GM23248 (cell line): Measurements from ENCODE around the gene GPR137B. TPM values are rescaled to one million over a fixed set of nuclear protein-coding genes. Genes with fewer than 3 reads are reported as not detected.

ENCODE experiments used
- DNase-seq: peaks from one replicate; pipeline ENCODE4 v3.0.0-alpha.2; 2015
- H2AFZ ChIP-seq: fragments of 200-600 bp; sonication (generic); 2 replicates; pipeline ENCODE4 v1.6.1; 2016; ENCODE audit warnings: antibody characterized with exemption
- H3F3A ChIP-seq: fragments of 200-600 bp; sonication (generic); 2 replicates; pipeline ENCODE4 v1.6.1; 2016; ENCODE audit warnings: mild to moderate bottlenecking, antibody characterized with exemption, mixed run types; ENCODE audit not compliant: insufficient read depth
- H3K27ac ChIP-seq: fragments of 200-600 bp; sonication (generic); 2 replicates; pipeline ENCODE4 v1.5.1; 2016; ENCODE audit warnings: mild to moderate bottlenecking
- H3K27me3 ChIP-seq: fragments of 200-600 bp; sonication (generic); replicated peaks from 2 replicates; pipeline ENCODE4 v1.6.1; 2016; ENCODE audit warnings: mild to moderate bottlenecking; ENCODE audit not compliant: insufficient read depth
- H3K36me3 ChIP-seq: fragments of 200-600 bp; sonication (generic); 2 replicates; pipeline ENCODE4 v1.6.1; 2016; ENCODE audit warnings: low read depth, mild to moderate bottlenecking
- H3K4me1 ChIP-seq: fragments of 200-600 bp; sonication (generic); 2 replicates; pipeline ENCODE4 v1.6.1; 2016; ENCODE audit warnings: mild to moderate bottlenecking; ENCODE audit not compliant: insufficient read depth
- H3K4me2 ChIP-seq: fragments of 200-600 bp; sonication (generic); one replicate; pipeline ENCODE4 v1.6.1; 2016; ENCODE audit warnings: mild to moderate bottlenecking; ENCODE audit not compliant: unreplicated experiment
- H3K4me3 ChIP-seq: fragments of 200-600 bp; sonication (generic); 2 replicates; pipeline ENCODE4 v1.5.1; 2016; ENCODE audit warnings: mild to moderate bottlenecking
- H3K79me2 ChIP-seq: fragments of 200-600 bp; sonication (generic); 2 replicates; pipeline ENCODE4 v1.6.1; 2016; ENCODE audit warnings: mild to moderate bottlenecking; ENCODE audit not compliant: insufficient read depth
- H3K9ac ChIP-seq: fragments of 200-600 bp; sonication (generic); 2 replicates; pipeline ENCODE4 v1.6.1; 2016; ENCODE audit warnings: mild to moderate bottlenecking
- H3K9me2 ChIP-seq: fragments of 200-600 bp; sonication (generic); 2 replicates; pipeline ENCODE4 v1.6.1; 2016; ENCODE audit warnings: mixed run types, mild to moderate bottlenecking, moderate library complexity; ENCODE audit not compliant: insufficient read depth
- H3K9me3 ChIP-seq: fragments of 200-600 bp; sonication (generic); one replicate; pipeline ENCODE4 v1.6.1; 2017; ENCODE audit warnings: low read depth
- H4K20me1 ChIP-seq: fragments of 200-600 bp; sonication (generic); 2 replicates; pipeline ENCODE4 v1.6.0; 2016; ENCODE audit not compliant: insufficient read depth
- EZH2 ChIP-seq: fragments of 200-600 bp; sonication (generic); IDR thresholded peaks from 2 replicates; pipeline ENCODE4 v1.6.1; 2018; ENCODE audit warnings: antibody characterized with exemption, mild to moderate bottlenecking; ENCODE audit not compliant: insufficient read depth, poor library complexity, severe bottlenecking
- EZH2phosphoT487 ChIP-seq: fragments of 200-600 bp; sonication (generic); IDR thresholded peaks from 2 replicates; pipeline ENCODE4 v1.6.1; 2018; ENCODE audit warnings: antibody characterized with exemption, moderate library complexity, mild to moderate bottlenecking, low read depth; ENCODE audit not compliant: insufficient read depth
- WGBS, 2 experiments: methylation state at CpG; one replicate each; pipeline ENCODE4 v1.1.6; 2015 to 2017; ENCODE audit warnings: low lambda C conversion rate in 2 of 2, low coverage in 1 of 2; ENCODE audit errors: missing lambda C conversion rate in 2 of 2; 5-methylcytosine and 5-hydroxymethylcytosine counted together
- in situ Hi-C: fragments of 300-500 bp; cut with MboI; formaldehyde crosslinking; loops from 2 replicates; pipeline ENCODE4 v1.15.0; 2020
- polyA plus RNA-seq: library from polyadenylated mRNA; unstranded; fragments of >200 nt; fragmentation: Nextera tagmentation; extraction: Ambion mirVana; gene quantifications from 2 replicates; pipeline ENCODE4 v1.2.1, GENCODE V29; 2016
- total RNA-seq: library from RNA; depleted of rRNA; stranded (reverse); fragments of >200 nt; shearing (Covaris generic); gene quantifications from 2 replicates; pipeline ENCODE4 v1.2.3, GENCODE V29; 2014

GPR137B gene
- total and polyA plus RNA-seq, 2 experiments from 2014 or later, result 26.0 to 30.6 TPM

GRCh38 chr1:236098267-236098666 lies 44.1 kb upstream of the GPR137B start:
- no peaks in the 10 kb centered on the region for H3K27me3 ChIP-seq
- H3K9me3 ChIP-seq, result no peaks in the 10 kb centered on the region
- in situ Hi-C loops, result no loop called here
- 0 out of 2 replicates have a peak, but pooled peaks cover 7% of the 10 kb centered on the region for H3K4me1 ChIP-seq
- H2AFZ ChIP-seq, result no peak overlapping the region
- H3K4me2 ChIP-seq, result no peak overlapping the region
- no peak overlapping the region for H3K27ac ChIP-seq
- no peaks in the 10 kb centered on the region for H4K20me1 ChIP-seq
- H3K9ac ChIP-seq, result no peak overlapping the region
- WGBS, 2 experiments, result 32 to 50% methylated on average over 1 of the region's 1 CpG
- no peak for TF ChIP-seq EZH2
- no peak for TF ChIP-seq EZH2phosphoT487
- no peak overlapping the region for H3K4me3 ChIP-seq
- H3K79me2 ChIP-seq, result no peaks in the 10 kb centered on the region
- no peaks in the 10 kb centered on the region for H3K9me2 ChIP-seq
- H3F3A ChIP-seq, result peaks cover 39% of the 10 kb centered on the region
- DNase-seq, result no peak
- no peaks in the 10 kb centered on the region for H3K36me3 ChIP-seq

- no peaks in the 10 kb centered on the region for H4K20me1 ChIP-seq
- no peak overlapping the region for H2AFZ ChIP-seq
- H3K9me3 ChIP-seq, result no peaks in the 10 kb centered on the region
- no peak overlapping the region for H3K27ac ChIP-seq
- H3F3A ChIP-seq, result peaks cover 39% of the 10 kb centered on the region
- H3K27me3 ChIP-seq, result no peaks in the 10 kb centered on the region
- 3 to 8% methylated on average over 12 of the region's 12 CpGs for WGBS, 2 experiments
- 0 out of 2 replicates have a peak, but pooled peaks cover 7% of the 10 kb centered on the region for H3K4me1 ChIP-seq
- H3K9me2 ChIP-seq, result no peaks in the 10 kb centered on the region
- DNase-seq, result peak; percentile 34
- no peak overlapping the region for H3K4me3 ChIP-seq
- no peak overlapping the region for H3K9ac ChIP-seq
- H3K36me3 ChIP-seq, result no peaks in the 10 kb centered on the region
- no peak overlapping the region for H3K4me2 ChIP-seq
- no peak for TF ChIP-seq EZH2
- TF ChIP-seq EZH2phosphoT487, result no peak
- in situ Hi-C loops, result no loop called here
- H3K79me2 ChIP-seq, result no peaks in the 10 kb centered on the region
These were observed 42.9 kb upstream of the GPR137B start for GRCh38 chr1:236099355-236099974.

- Histone ChIP-seq H3K36me3 (no peaks in the 10 kb centered on the region), H3K4me3 (no peak overlapping the region), H3K9ac (no peak overlapping the region), H3K79me2 (no peaks in the 10 kb centered on the region), H4K20me1 (no peaks in the 10 kb centered on the region), H3K9me3 (no peaks in the 10 kb centered on the region), H3K4me1 (0 out of 2 replicates have a peak, but pooled peaks cover 7% of the 10 kb centered on the region), H3K9me2 (no peaks in the 10 kb centered on the region), H3K4me2 (no peak overlapping the region), H3K27ac (no peak overlapping the region), H3K27me3 (no peaks in the 10 kb centered on the region), H2AFZ (no peak overlapping the region), H3F3A (peaks cover 31% of the 10 kb centered on the region)
- DNase-seq, result no peak
- in situ Hi-C loops, result loop anchor here (25.0 kb wide), 2 partner anchors 787 to 1462 kb away; no protein-coding TSS in a partner anchor
- TF ChIP-seq EZH2phosphoT487, result no peak
- no peak for TF ChIP-seq EZH2
- WGBS, 2 experiments, result 94 to 95% methylated on average over 15 of the region's 15 CpGs
These were observed 41.5 kb upstream of the GPR137B start for GRCh38 chr1:236100799-236101198.

- Histone ChIP-seq H3K36me3 (no peaks in the 10 kb centered on the region), H3K27me3 (no peaks in the 10 kb centered on the region), H3K9me2 (no peaks in the 10 kb centered on the region), H3K4me1 (0 out of 2 replicates have a peak, but pooled peaks cover 7% of the 10 kb centered on the region), H3K4me2 (no peak overlapping the region), H3F3A (peaks cover 24% of the 10 kb centered on the region), H3K4me3 (no peak overlapping the region), H3K79me2 (no peaks in the 10 kb centered on the region), H4K20me1 (no peaks in the 10 kb centered on the region), H2AFZ (no peak overlapping the region), H3K9me3 (no peaks in the 10 kb centered on the region), H3K27ac (no peak overlapping the region), H3K9ac (no peak overlapping the region)
- DNase-seq, result no peak
- 81 to 84% methylated on average over 10 of the region's 10 CpGs for WGBS, 2 experiments
- TF ChIP-seq EZH2, result no peak
- no peak for TF ChIP-seq EZH2phosphoT487
- in situ Hi-C loops, result loop anchor here (25.0 kb wide), 2 partner anchors 786 to 1461 kb away; no protein-coding TSS in a partner anchor
These were observed 40.8 kb upstream of the GPR137B start for GRCh38 chr1:236101233-236102200.
